Liver (tissue), 9 donors: ENCODE measurements around the gene FRK. TPM values are rescaled to one million over a fixed set of nuclear protein-coding genes. Genes with fewer than 3 reads are reported as not detected.

Experiments used
- DNase-seq: peaks from one replicate; pipeline ENCODE4 v3.0.0-alpha.2; 2017; ENCODE audit warnings: low spot score
- H3K27ac ChIP-seq, 2 donors: one replicate each; pipeline ENCODE4 v1.7.0; 2013; ENCODE audit warnings: inconsistent platforms in 2 of 2, low read length in 2 of 2, control low read depth in 1 of 2, low read depth in 1 of 2, mild to moderate bottlenecking in 1 of 2
- H3K27me3 ChIP-seq, 4 donors: one replicate each; pipeline versions ENCODE4 v1.6.1 to v1.7.0; 2013; ENCODE audit warnings: low read length in 3 of 4, inconsistent platforms in 1 of 4, mild to moderate bottlenecking in 1 of 4, moderate library complexity in 1 of 4; ENCODE audit not compliant: control insufficient read depth in 4 of 4, insufficient read depth in 4 of 4
- H3K36me3 ChIP-seq, 4 donors: one replicate each; pipeline versions ENCODE4 v1.6.1 to v1.7.0; 2013; ENCODE audit warnings: low read length in 3 of 4, mild to moderate bottlenecking in 3 of 4, low read depth in 1 of 4, moderate library complexity in 1 of 4; ENCODE audit not compliant: control insufficient read depth in 4 of 4, insufficient read depth in 3 of 4
- H3K4me1 ChIP-seq, 4 donors: one replicate each; pipeline versions ENCODE4 v1.6.1 to v1.7.0; 2013; ENCODE audit warnings: low read length in 3 of 4, mild to moderate bottlenecking in 3 of 4, moderate library complexity in 1 of 4; ENCODE audit not compliant: control insufficient read depth in 4 of 4, insufficient read depth in 4 of 4
- H3K4me3 ChIP-seq, 3 donors: one replicate each; pipeline versions ENCODE4 v1.6.1 to v1.7.0; 2013; ENCODE audit warnings: low read length in 3 of 3, control low read depth in 1 of 3, low read depth in 1 of 3, mild to moderate bottlenecking in 1 of 3
- H3K9ac ChIP-seq, 2 donors: one replicate each; pipeline ENCODE4 v1.7.0; 2013; ENCODE audit warnings: low read length in 2 of 2, mild to moderate bottlenecking in 2 of 2, moderate library complexity in 2 of 2, control low read depth in 1 of 2, low read depth in 1 of 2
- H3K9me3 ChIP-seq, 4 donors: one replicate each; pipeline versions ENCODE4 v1.6.1 to v1.7.0; 2013; ENCODE audit warnings: low read length in 3 of 4; ENCODE audit not compliant: control insufficient read depth in 4 of 4
- CTCF ChIP-seq: fragments of 150-350 bp; IDR thresholded peaks from 2 replicates; pipeline ENCODE4 v1.5.1; 2017; ENCODE audit warnings: improper control_type of control experiment, low read depth, low read length; ENCODE audit not compliant: missing input control
- EGR1 ChIP-seq, 2 donors: IDR thresholded peaks; 2 replicates each; pipeline ENCODE4 v1.6.1; 2016 to 2018; ENCODE audit warnings: antibody characterized with exemption in 2 of 2, low read depth in 2 of 2
- FOXA1 ChIP-seq: IDR thresholded peaks from 2 replicates; pipeline ENCODE4 v1.6.1; 2016; ENCODE audit warnings: antibody characterized with exemption
- GABPA ChIP-seq, 2 donors: IDR thresholded peaks in 1 of 2; conservative IDR thresholded peaks in 1 of 2; 2 replicates each; pipeline ENCODE4 v1.6.1; 2016; ENCODE audit warnings: antibody characterized with exemption in 2 of 2, mild to moderate bottlenecking in 1 of 2, moderate library complexity in 1 of 2
- HNF4A ChIP-seq, 2 donors: conservative IDR thresholded peaks; 2 replicates each; pipeline ENCODE4 v1.6.1; 2016; ENCODE audit warnings: antibody characterized with exemption in 2 of 2, mild to moderate bottlenecking in 2 of 2
- HNF4G ChIP-seq: IDR thresholded peaks from 2 replicates; pipeline ENCODE4 v1.6.1; 2016; ENCODE audit warnings: antibody characterized with exemption
- JUND ChIP-seq, 2 donors: IDR thresholded peaks; 2 replicates each; pipeline ENCODE4 v1.6.1; 2016; ENCODE audit warnings: antibody characterized with exemption in 2 of 2
- NR2F2 ChIP-seq: IDR thresholded peaks from 2 replicates; pipeline ENCODE4 v1.6.1; 2016; ENCODE audit warnings: antibody characterized with exemption
- RAD21 ChIP-seq, 2 donors: IDR thresholded peaks; 2 replicates each; pipeline ENCODE4 v1.6.1; 2016; ENCODE audit warnings: antibody characterized with exemption in 2 of 2, mild to moderate bottlenecking in 2 of 2
- REST ChIP-seq: IDR thresholded peaks from 2 replicates; pipeline ENCODE4 v1.6.1; 2016; ENCODE audit warnings: antibody characterized with exemption, mild to moderate bottlenecking
- RXRA ChIP-seq, 2 donors: IDR thresholded peaks; 2 replicates each; pipeline ENCODE4 v1.6.1; 2017 to 2018; ENCODE audit warnings: antibody characterized with exemption in 2 of 2, mild to moderate bottlenecking in 1 of 2
- TAF1 ChIP-seq: conservative IDR thresholded peaks from 2 replicates; pipeline ENCODE4 v1.6.1; 2016; ENCODE audit warnings: antibody characterized with exemption, mild to moderate bottlenecking
- YY1 ChIP-seq: IDR thresholded peaks from 2 replicates; pipeline ENCODE4 v1.6.1; 2016; ENCODE audit warnings: antibody characterized with exemption, mild to moderate bottlenecking
- ZBTB33 ChIP-seq: IDR thresholded peaks from 2 replicates; pipeline ENCODE4 v1.6.1; 2016; ENCODE audit warnings: antibody characterized with exemption
- WGBS: extraction: QIAGEN DNeasy Blood & Tissue Kit; methylation state at CpG from one replicate; pipeline ENCODE4 v1.1.7; 2013; 5-methylcytosine and 5-hydroxymethylcytosine counted together
- polyA plus RNA-seq, 2 donors: library from polyadenylated mRNA; stranded (reverse) in 1 of 2; unstranded in 1 of 2; fragments of 200-250 nt in 1 of 2; fragments of >200 nt in 1 of 2; fragmentation: Nextera tagmentation in 1 of 2; extraction: Ambion mirVana in 1 of 2; gene quantifications; one replicate each; pipeline versions ENCODE4 v1.2.1 to v1.2.3, GENCODE V29; 2013 to 2015
- total RNA-seq, 2 donors: library from RNA; depleted of rRNA; stranded (reverse); fragments of >200 nt; gene quantifications; one replicate each; pipeline ENCODE4 v1.2.3, GENCODE V29; 2014
- TF ChIP-seq, protein P1 (sequence below): IDR thresholded peaks from 2 replicates; pipeline ENCODE4 v1.6.1; 2016; ENCODE audit warnings: antibody characterized with exemption
- TF ChIP-seq, protein P2 (sequence below): IDR thresholded peaks from 2 replicates; pipeline ENCODE4 v1.6.1; 2016; ENCODE audit warnings: antibody characterized with exemption
- donor health status: healthy.
- donor health status: healthy.
- donor health status: healthy.
- donor health status: healthy.
- donor health status: healthy.

FRK gene
- total and polyA plus RNA-seq, 4 donors: 3.6 to 26.8 (median 5.3) TPM

GRCh38 chr6:115885636-115886366 is 174.9 kb downstream of the FRK start:
- no peaks in the 10 kb centered on the region for H3K9me3 ChIP-seq
- no peak overlapping the region for H3K4me3 ChIP-seq
- WGBS: 89% methylated on average over 4 of the region's 4 CpGs
- no peaks in the 10 kb centered on the region for H3K36me3 ChIP-seq
- TF ChIP-seq NR2F2: no peak
- no peak for TF ChIP-seq RXRA (IDR thresholded peaks at IDR 0.05)
- TF ChIP-seq RAD21 (IDR thresholded peaks at IDR 0.05): no peak
- TF ChIP-seq, protein P1, sequence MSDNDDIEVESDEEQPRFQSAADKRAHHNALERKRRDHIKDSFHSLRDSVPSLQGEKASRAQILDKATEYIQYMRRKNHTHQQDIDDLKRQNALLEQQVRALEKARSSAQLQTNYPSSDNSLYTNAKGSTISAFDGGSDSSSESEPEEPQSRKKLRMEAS: no peak
- no peak for TF ChIP-seq CTCF
- TF ChIP-seq REST: no peak
- TF ChIP-seq GABPA (IDR thresholded peaks at IDR 0.05 in 1 of 2, conservative IDR thresholded peaks at IDR 0.05 in 1 of 2): no peak
- no peak for TF ChIP-seq ZBTB33
- no peak for TF ChIP-seq HNF4A (conservative IDR thresholded peaks at IDR 0.05)
- TF ChIP-seq EGR1 (IDR thresholded peaks at IDR 0.05; ENCODE audit: low read depth in 2 of 2): no peak
- TF ChIP-seq JUND (IDR thresholded peaks at IDR 0.05): no peak
- TF ChIP-seq TAF1: no peak
- TF ChIP-seq YY1: no peak
- no peaks in the 10 kb centered on the region for H3K27me3 ChIP-seq
- no peak for DNase-seq
- H3K27ac ChIP-seq: no peak overlapping the region
- no peaks in the 10 kb centered on the region for H3K4me1 ChIP-seq
- H3K9ac ChIP-seq: no peak overlapping the region

GRCh38 chr6:115882771-115883170 is 177.9 kb downstream of the FRK start:
- H3K4me1 ChIP-seq: no peaks in the 10 kb centered on the region
- H3K27me3 ChIP-seq: no peaks in the 10 kb centered on the region
- no peaks in the 10 kb centered on the region for H3K9me3 ChIP-seq
- no peak overlapping the region for H3K27ac ChIP-seq
- WGBS: 86% methylated on average over 2 of the region's 2 CpGs
- no peak for DNase-seq
- no peak overlapping the region for H3K9ac ChIP-seq
- no peaks in the 10 kb centered on the region for H3K36me3 ChIP-seq
- H3K4me3 ChIP-seq: no peak overlapping the region
- TF ChIP-seq, protein P2, sequence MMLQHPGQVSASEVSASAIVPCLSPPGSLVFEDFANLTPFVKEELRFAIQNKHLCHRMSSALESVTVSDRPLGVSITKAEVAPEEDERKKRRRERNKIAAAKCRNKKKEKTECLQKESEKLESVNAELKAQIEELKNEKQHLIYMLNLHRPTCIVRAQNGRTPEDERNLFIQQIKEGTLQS: no peak
- TF ChIP-seq REST (no peak), NR2F2 (no peak), RXRA (IDR thresholded peaks at IDR 0.05) (no peak), RAD21 (IDR thresholded peaks at IDR 0.05) (no peak), FOXA1 (no peak), EGR1 (IDR thresholded peaks at IDR 0.05; ENCODE audit: low read depth in 2 of 2) (no peak), GABPA (IDR thresholded peaks at IDR 0.05 in 1 of 2, conservative IDR thresholded peaks at IDR 0.05 in 1 of 2) (no peak), JUND (IDR thresholded peaks at IDR 0.05) (no peak), YY1 (no peak), CTCF (no peak), HNF4G (no peak), HNF4A (conservative IDR thresholded peaks at IDR 0.05) (no peak), TAF1 (no peak)
